HCT116 (cell line): ENCODE measurements around the gene PXMP2. TPM values are rescaled to one million over a fixed set of nuclear protein-coding genes. Genes with fewer than 3 reads are reported as not detected.
A peak's percentile ranks its signal among the peaks of the same experiment; 100 is the strongest.

Experiments
- ATAC-seq: fragments of 200-7000 bp; cut with Tn5 transposase; 2 replicates; pipeline ENCODE4 v1.9.1; 2020; ENCODE audit warnings: mild to moderate bottlenecking, moderate library complexity
- BruUV-seq: library from RNA; stranded (reverse); fragments of 400-500 nt; replicated peaks from 2 replicates; lab custom pipeline; 2021; lab: Mats Ljungman, UMichigan
- CTCF ChIA-PET: fragments of 300-600 bp; sonication (Branson Sonifier 250); formaldehyde crosslinking; loops from one replicate; lab custom pipeline; 2021; ENCODE audit warnings: antibody characterized with exemption; lab: Charles Lee
- POLR2A ChIA-PET: fragments of 300-600, 350-600 bp; sonication (Branson Sonifier 250); formaldehyde crosslinking; loops from one replicate; lab custom pipeline; 2021; ENCODE audit warnings: antibody characterized with exemption; lab: Charles Lee
- RAD21 ChIA-PET, 2 experiments: fragments of 300-600 bp; sonication (Branson Sonifier 250); formaldehyde crosslinking; loops; one replicate each; lab custom pipeline; 2023; ENCODE audit warnings: low total read pairs in 2 of 2; ENCODE audit not compliant: uncharacterized antibody in 2 of 2, unreplicated experiment in 2 of 2, low non-redundant PET in 1 of 2; lab: Charles Lee
- DNase-seq: peaks from one replicate; pipeline ENCODE4 v3.0.0-alpha.2; 2010; ENCODE audit warnings: low read depth, low spot score
- H2AFZ ChIP-seq: fragments of 200-600 bp; shearing (Covaris generic), sonication (generic); 2 replicates; pipeline ENCODE4 v1.6.1; 2017; ENCODE audit warnings: low read depth, mixed run types, mixed read lengths, antibody characterized with exemption, low read length; ENCODE audit not compliant: poor library complexity, severe bottlenecking
- H3K27ac ChIP-seq: 2 replicates; pipeline ENCODE4 v1.5.1; 2012; ENCODE audit warnings: low read depth, low read length
- H3K27me3 ChIP-seq: fragments of 200-600 bp; sonication (generic); 2 replicates; pipeline ENCODE4 v1.6.1; 2016; ENCODE audit warnings: mixed run types, low read length, mixed read lengths; ENCODE audit not compliant: insufficient read depth
- H3K36me3 ChIP-seq, 2 experiments: fragments of 200-500 bp in 1 of 2; fragments of 200-600 bp in 1 of 2; sonication (Bioruptor generic) in 1 of 2; sonication (generic) in 1 of 2; 2 replicates each; pipeline versions ENCODE4 v1.5.1 to v1.6.1; 2014 to 2016; ENCODE audit warnings: low read length in 2 of 2, inconsistent platforms in 1 of 2, mixed read lengths in 1 of 2, mixed run types in 1 of 2; ENCODE audit not compliant: insufficient read depth in 2 of 2, control insufficient read depth in 1 of 2
- H3K4me1 ChIP-seq, 2 experiments: fragments of 200-600 bp in 1 of 2; sonication (generic) in 1 of 2; 2 replicates each; pipeline versions ENCODE4 v1.5.1 to v1.6.1; 2012 to 2017; ENCODE audit warnings: low read length in 2 of 2, inconsistent platforms in 1 of 2, mild to moderate bottlenecking in 1 of 2, mixed read lengths in 1 of 2, mixed run types in 1 of 2, moderate library complexity in 1 of 2; ENCODE audit not compliant: insufficient read depth in 2 of 2, control insufficient read depth in 1 of 2
- H3K4me2 ChIP-seq: fragments of 200-600 bp; sonication (generic); 2 replicates; pipeline ENCODE4 v1.6.1; 2017; ENCODE audit warnings: mixed run types, low read length, mixed read lengths
- H3K4me3 ChIP-seq, 2 experiments: fragments of 200-600 bp in 1 of 2; sonication (generic) in 1 of 2; replicated peaks in 1 of 2; 2 replicates each; pipeline ENCODE4 v1.5.1; 2011 to 2016; ENCODE audit warnings: low read length in 2 of 2, control low read depth in 1 of 2, low read depth in 1 of 2, mild to moderate bottlenecking in 1 of 2, mixed read lengths in 1 of 2, mixed run types in 1 of 2
- H3K79me2 ChIP-seq: fragments of 200-600 bp; sonication (generic); 2 replicates; pipeline ENCODE4 v1.6.1; 2017; ENCODE audit warnings: mild to moderate bottlenecking, mixed run types, low read length, moderate library complexity, mixed read lengths; ENCODE audit not compliant: insufficient read depth
- H3K9ac ChIP-seq: fragments of 200-600 bp; sonication (generic); 2 replicates; pipeline ENCODE4 v1.6.1; 2016; ENCODE audit warnings: low read length, mixed read lengths
- H3K9me2 ChIP-seq: fragments of 200-600 bp; sonication (generic), shearing (Covaris generic); 2 replicates; pipeline ENCODE4 v1.6.1; 2017; ENCODE audit warnings: mixed run types, mild to moderate bottlenecking, moderate library complexity; ENCODE audit not compliant: insufficient read depth
- H3K9me3 ChIP-seq, 2 experiments: fragments of 200-500 bp in 1 of 2; fragments of 200-600 bp in 1 of 2; sonication (Bioruptor generic) in 1 of 2; sonication (generic) in 1 of 2; 2 replicates each; pipeline ENCODE4 v1.6.1; 2014 to 2017; ENCODE audit warnings: low read length in 2 of 2, mixed read lengths in 2 of 2, inconsistent platforms in 1 of 2, low read depth in 1 of 2, mild to moderate bottlenecking in 1 of 2, mixed run types in 1 of 2, moderate library complexity in 1 of 2; ENCODE audit not compliant: control insufficient read depth in 1 of 2, insufficient read depth in 1 of 2
- H4K20me1 ChIP-seq: fragments of 200-600 bp; sonication (generic), shearing (Covaris generic); 2 replicates; pipeline ENCODE4 v1.6.1; 2017; ENCODE audit warnings: mixed run types, mild to moderate bottlenecking, moderate library complexity; ENCODE audit not compliant: insufficient read depth
- ATF3 ChIP-seq: IDR thresholded peaks from 2 replicates; pipeline ENCODE4 v1.6.1; 2012
- CBX3 ChIP-seq: IDR thresholded peaks from 2 replicates; pipeline ENCODE4 v1.6.1; 2012; ENCODE audit warnings: low read depth
- CEBPB ChIP-seq: IDR thresholded peaks from 2 replicates; pipeline ENCODE4 v1.6.1; 2012; ENCODE audit warnings: low read depth
- CTCF ChIP-seq, 3 experiments: fragments of 200-600 bp in 1 of 3; sonication (generic) in 1 of 3; IDR thresholded peaks in 2 of 3; conservative IDR thresholded peaks in 1 of 3; 2 replicates each; pipeline ENCODE4 v1.5.1; 2012 to 2017; ENCODE audit warnings: low read depth in 2 of 3, low read length in 2 of 3, antibody characterized with exemption in 1 of 3, borderline replicate concordance in 1 of 3, control low read depth in 1 of 3, mild to moderate bottlenecking in 1 of 3, mixed read lengths in 1 of 3, mixed run types in 1 of 3, moderate library complexity in 1 of 3; ENCODE audit not compliant: insufficient read depth in 1 of 3
- ELF1 ChIP-seq: IDR thresholded peaks from 2 replicates; pipeline ENCODE4 v1.6.1; 2012; ENCODE audit warnings: low read depth, borderline replicate concordance
- EZH2phosphoT487 ChIP-seq: fragments of 200-600 bp; IDR thresholded peaks from 2 replicates; pipeline ENCODE4 v1.6.1; 2018; ENCODE audit warnings: antibody characterized with exemption, borderline replicate concordance
- MAX ChIP-seq: IDR thresholded peaks from 2 replicates; pipeline ENCODE4 v1.6.1; 2012
- POLR2A ChIP-seq: IDR thresholded peaks from 2 replicates; pipeline ENCODE4 v1.7.0; 2011; ENCODE audit warnings: borderline replicate concordance; ENCODE audit not compliant: insufficient read depth, insufficient read length; ENCODE audit errors: extremely low read depth
- POLR2AphosphoS5 ChIP-seq: IDR thresholded peaks from 2 replicates; pipeline ENCODE4 v1.6.1; 2011; ENCODE audit warnings: mild to moderate bottlenecking, low read depth, low read length, moderate library complexity
- RAD21 ChIP-seq: IDR thresholded peaks from 2 replicates; pipeline ENCODE4 v1.6.1; 2012; ENCODE audit warnings: low read depth, mild to moderate bottlenecking
- REST ChIP-seq: IDR thresholded peaks from 2 replicates; pipeline ENCODE4 v1.6.1; 2012; ENCODE audit warnings: low read depth
- SIN3A ChIP-seq: IDR thresholded peaks from 2 replicates; pipeline ENCODE4 v1.6.1; 2012; ENCODE audit warnings: low read depth
- SP1 ChIP-seq: IDR thresholded peaks from 2 replicates; pipeline ENCODE4 v1.6.1; 2012; ENCODE audit warnings: low read depth
- SRF ChIP-seq: IDR thresholded peaks from 2 replicates; pipeline ENCODE4 v1.6.1; 2012; ENCODE audit warnings: low read depth
- YY1 ChIP-seq: IDR thresholded peaks from 2 replicates; pipeline ENCODE4 v1.6.1; 2011; ENCODE audit warnings: low read length, low read depth, moderate library complexity, mild to moderate bottlenecking; ENCODE audit not compliant: insufficient replicate concordance; ENCODE audit errors: extremely low read depth
- ZBTB33 ChIP-seq: IDR thresholded peaks from 2 replicates; pipeline ENCODE4 v1.6.1; 2011; ENCODE audit warnings: mild to moderate bottlenecking, low read length, moderate library complexity; ENCODE audit not compliant: insufficient replicate concordance; ENCODE audit errors: extremely low read depth
- ZFX ChIP-seq: fragments of 450-650 bp; IDR thresholded peaks from 2 replicates; pipeline ENCODE4 v1.6.1; 2017
- ZNF274 ChIP-seq: fragments of 200-500 bp; sonication (Bioruptor generic); IDR thresholded peaks from 2 replicates; pipeline ENCODE4 v1.6.1; 2014; ENCODE audit warnings: mild to moderate bottlenecking, low read depth, low read length, inconsistent platforms
- intact Hi-C: fragments of 100-400 bp; cut with micrococcal nuclease; formaldehyde crosslinking; loops from 2 replicates; pipeline ENCODE4 v1.10.0; 2022
- total RNA-seq: library from RNA; stranded (reverse); gene quantifications from one replicate; pipeline ENCODE4 v1.2.1, GENCODE V29; 2021; ENCODE audit not compliant: unreplicated experiment

PXMP2 gene
- total RNA-seq, 1 experiment from 2014 or later: 30.9 TPM

GRCh38 chr12:132685400-132685799, 2.0 kb upstream of the PXMP2 start:
- no peaks in the 10 kb centered on the region for H3K9me2 ChIP-seq
- intact Hi-C loops: loop anchor here (5.0 kb wide), 1 partner anchor 237 kb away; no protein-coding TSS in a partner anchor
- no peaks in the 10 kb centered on the region for H3K27me3 ChIP-seq
- ATAC-seq (no peak), DNase-seq (no peak)
- peak overlapping the region; percentile 90; the same call in 1 of the 2 replicates for H3K9ac ChIP-seq
- ChIA-PET RAD21 (no interaction called here), POLR2A (no interaction called here), CTCF (no interaction called here)
- peaks cover 0 to 10% of the 10 kb centered on the region in 2 experiments; a peak in 1 of 4 replicates for H3K36me3 ChIP-seq
- BruUV-seq: TSS peak; percentile 88
- peak overlapping the region; percentile 87 for H3K4me2 ChIP-seq
- peaks cover 8 to 19% of the 10 kb centered on the region in 2 experiments for H3K4me1 ChIP-seq
- peaks cover 73% of the 10 kb centered on the region for H3K79me2 ChIP-seq
- peaks cover 8% of the 10 kb centered on the region; the same call in 1 of the 2 replicates for H4K20me1 ChIP-seq
- no peak overlapping the region for H3K27ac ChIP-seq
- no peaks in the 10 kb centered on the region for H3K9me3 ChIP-seq
- peak overlapping the region; percentile 66 to 72 for H3K4me3 ChIP-seq
- TF ChIP-seq POLR2A: no peak
- TF ChIP-seq ZFX: no peak
- TF ChIP-seq REST: no peak
- TF ChIP-seq CBX3: no peak
- no peak for TF ChIP-seq CTCF (IDR thresholded peaks at IDR 0.05 in 2 of 3, conservative IDR thresholded peaks at IDR 0.05 in 1 of 3; ENCODE audit: borderline replicate concordance in 1 of 3, insufficient read depth in 1 of 3, low read depth in 2 of 3, low read length in 2 of 3)
- no peak for TF ChIP-seq ZNF274
- TF ChIP-seq SP1: no peak
- no peak for TF ChIP-seq ZBTB33
- no peak for TF ChIP-seq MAX
- no peak for TF ChIP-seq YY1
- TF ChIP-seq SRF: no peak
- TF ChIP-seq CEBPB: no peak
- TF ChIP-seq ELF1: no peak
- no peak for TF ChIP-seq EZH2phosphoT487
- no peak for TF ChIP-seq ATF3
- TF ChIP-seq RAD21: no peak
- no peak for TF ChIP-seq POLR2AphosphoS5
- TF ChIP-seq SIN3A: no peak
- H2AFZ ChIP-seq: no peak overlapping the region
